GM19099 (cell line): Measurements from ENCODE around the gene SWT1.

ENCODE experiments used
- POLR2A ChIP-seq: IDR thresholded peaks from 3 replicates; pipeline ENCODE4 v1.6.1; 2011; ENCODE audit warnings: low read depth; ENCODE audit not compliant: insufficient read length; ENCODE audit errors: extremely low read depth

The SWT1 gene

DNA sequence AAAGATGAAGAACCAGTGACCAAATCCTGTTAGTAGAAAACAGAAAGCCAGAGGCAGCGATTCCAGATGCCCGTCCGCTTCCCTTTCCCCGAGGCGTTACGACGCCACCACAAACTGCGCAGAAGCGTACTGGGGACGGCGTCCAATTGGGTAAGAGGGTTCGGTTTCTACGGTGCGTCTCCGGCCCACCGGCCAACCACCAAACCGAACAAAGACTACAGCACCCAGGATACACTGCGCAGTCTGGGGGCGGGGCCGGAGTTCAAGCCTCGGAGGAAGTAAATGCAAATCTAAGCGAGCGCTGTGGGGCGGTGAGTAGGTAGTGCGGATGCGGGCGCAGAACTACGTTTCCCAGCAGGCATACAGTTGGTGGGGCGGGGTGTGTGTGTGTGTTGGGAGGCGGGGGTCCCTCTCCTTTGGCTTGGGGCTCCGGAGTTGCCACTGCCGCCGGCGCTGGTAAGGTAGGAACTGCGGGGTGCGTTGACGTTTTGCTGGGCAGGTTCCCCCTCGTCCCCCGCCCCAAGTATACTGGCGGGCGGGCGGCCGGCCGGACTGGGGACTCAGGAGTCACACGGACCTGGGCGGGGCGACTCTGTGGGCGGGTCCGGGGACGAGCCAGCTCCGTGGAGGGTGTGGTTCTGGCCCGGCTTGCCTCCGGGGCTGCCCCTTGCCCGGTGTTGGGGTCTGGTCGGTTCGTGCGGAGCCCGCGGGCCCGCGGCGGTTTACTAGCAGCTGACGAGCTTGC, at the start of gene SWT1, which contains the start of gene TRMT1L:
Gene SWT1, plus strand, starts transcription at position 314 of the 745 bp plus-strand sequence. CDS start 3,675 bp downstream, outside the sequence.
Gene TRMT1L, minus strand, starts transcription at position 100 of the 745 bp plus-strand sequence. CDS start 241 bp downstream, outside the sequence.
- TF ChIP-seq POLR2A, result peak; percentile 93

DNA sequence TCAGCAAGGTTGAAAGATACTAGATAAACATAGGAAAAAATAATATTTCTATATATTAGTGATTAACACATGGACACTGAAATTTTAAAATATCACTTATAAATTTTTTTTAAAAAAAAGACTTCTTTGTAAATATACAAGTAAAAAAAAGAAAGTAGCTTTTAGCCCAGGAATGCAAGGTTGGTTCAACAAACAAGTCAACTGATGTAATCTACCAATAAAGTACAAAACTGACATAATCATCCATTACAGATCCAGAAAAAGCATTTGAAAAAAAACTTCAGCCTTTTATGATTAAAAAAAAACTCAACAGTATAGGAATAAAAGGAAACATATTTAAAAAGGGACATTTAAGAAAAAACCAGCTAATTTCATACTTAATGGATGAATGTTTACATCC, 48.6 kb upstream of the SWT1 start:
- TF ChIP-seq POLR2A, result no peak

- TF ChIP-seq POLR2A, result no peak
These were observed 46.8 kb upstream of the SWT1 start for GRCh38 chr1:185110145-185110544.

- no peak for TF ChIP-seq POLR2A
These were observed 45.1 kb upstream of the SWT1 start for GRCh38 chr1:185111873-185112272.

- TF ChIP-seq POLR2A, result no peak
These were observed 44.6 kb upstream of the SWT1 start for GRCh38 chr1:185112356-185112755.

DNA sequence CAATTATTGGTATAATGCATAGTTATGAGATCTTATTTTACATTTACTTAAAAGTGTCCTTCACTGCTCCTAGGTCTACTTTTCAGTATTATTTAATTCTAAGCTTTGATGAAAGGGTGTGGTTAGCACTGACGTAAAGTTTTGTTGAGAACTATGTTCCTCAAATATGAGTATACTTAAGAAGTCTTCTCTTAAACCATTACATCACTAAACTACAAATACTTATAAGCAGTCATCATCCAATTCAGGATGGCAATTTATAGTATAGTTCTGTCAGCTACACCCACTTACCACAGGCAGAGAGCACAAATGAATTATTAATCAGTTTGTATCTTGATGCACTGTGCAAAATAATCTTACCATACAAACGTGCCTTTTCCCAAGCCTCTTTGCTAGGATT, 27.3 kb upstream of the SWT1 start:
- no peak for TF ChIP-seq POLR2A

- no peak for TF ChIP-seq POLR2A
These were observed 24.4 kb upstream of the SWT1 start for GRCh38 chr1:185132534-185132933.

- no peak for TF ChIP-seq POLR2A
These were observed 18.9 kb upstream of the SWT1 start for GRCh38 chr1:185137896-185138545.

DNA sequence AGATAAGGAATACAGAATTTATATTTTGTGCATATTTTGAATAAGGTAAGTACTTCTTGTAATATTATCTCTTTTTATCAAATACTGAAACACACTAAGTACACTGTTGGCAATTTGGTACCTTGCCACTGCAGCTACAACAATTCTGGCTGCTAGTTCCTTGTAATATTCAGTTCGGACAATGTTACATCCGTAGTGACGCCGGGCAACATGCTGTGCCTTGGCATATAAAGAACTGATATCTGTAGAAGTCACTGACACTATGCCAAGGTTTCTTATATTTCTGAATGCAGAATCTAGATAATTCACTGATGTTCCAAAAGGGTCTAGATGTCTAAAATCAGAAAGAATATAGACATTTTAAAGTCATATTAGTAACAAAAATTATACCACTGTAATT, 17.7 kb upstream of the SWT1 start:
- TF ChIP-seq POLR2A, result no peak

DNA sequence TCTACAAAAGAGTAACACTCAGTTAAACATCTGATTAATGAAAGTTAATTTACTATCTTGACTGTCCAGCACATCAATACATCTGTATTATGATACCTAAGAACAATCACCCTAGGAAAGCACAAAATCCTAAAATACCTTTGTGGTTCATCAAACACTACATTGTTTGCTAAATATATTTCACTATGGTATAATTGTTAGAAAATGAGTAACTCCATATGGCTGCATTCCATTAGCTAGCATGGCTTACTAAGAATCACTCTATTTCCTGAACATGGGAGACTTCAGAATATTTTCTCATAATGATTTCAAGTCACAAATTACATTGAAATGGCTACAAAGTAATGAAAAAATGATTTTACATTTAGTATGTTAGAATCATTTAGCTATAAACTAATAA, 12.7 kb upstream of the SWT1 start:
- TF ChIP-seq POLR2A, result no peak

GRCh38 chr1:185151215-185151614, 5.8 kb upstream of the SWT1 start:
- no peak for TF ChIP-seq POLR2A

DNA sequence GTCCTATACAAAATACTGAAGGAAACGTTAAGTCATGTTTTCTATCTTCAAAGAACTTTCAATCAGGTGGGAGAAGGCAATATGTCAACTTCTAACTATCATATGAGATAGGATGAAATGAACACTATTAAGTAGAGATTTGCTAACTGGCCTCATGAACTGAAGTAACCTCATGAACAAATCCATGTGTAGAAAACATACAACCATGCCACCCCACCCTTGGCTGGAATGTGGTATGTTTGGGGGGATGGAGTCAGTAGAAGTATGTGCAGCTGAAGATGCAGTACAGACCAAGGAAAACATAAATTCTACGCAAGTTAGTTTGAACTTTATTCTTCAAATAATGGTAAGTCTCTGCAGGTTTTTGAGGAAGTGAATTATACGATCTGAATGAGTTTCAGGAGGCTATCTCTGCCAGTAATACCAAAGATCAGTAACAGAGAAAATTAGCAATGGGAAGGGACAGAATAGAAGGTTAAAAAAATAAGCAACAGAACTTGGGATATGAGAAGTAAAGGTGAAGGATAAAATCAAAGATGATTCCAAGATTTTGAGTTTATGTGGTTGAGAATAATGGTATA, 4.7 kb upstream of the SWT1 start:
- no peak for TF ChIP-seq POLR2A

- TF ChIP-seq POLR2A, result no peak
These were observed 2.0 kb upstream of the SWT1 start for GRCh38 chr1:185154912-185155513.

DNA sequence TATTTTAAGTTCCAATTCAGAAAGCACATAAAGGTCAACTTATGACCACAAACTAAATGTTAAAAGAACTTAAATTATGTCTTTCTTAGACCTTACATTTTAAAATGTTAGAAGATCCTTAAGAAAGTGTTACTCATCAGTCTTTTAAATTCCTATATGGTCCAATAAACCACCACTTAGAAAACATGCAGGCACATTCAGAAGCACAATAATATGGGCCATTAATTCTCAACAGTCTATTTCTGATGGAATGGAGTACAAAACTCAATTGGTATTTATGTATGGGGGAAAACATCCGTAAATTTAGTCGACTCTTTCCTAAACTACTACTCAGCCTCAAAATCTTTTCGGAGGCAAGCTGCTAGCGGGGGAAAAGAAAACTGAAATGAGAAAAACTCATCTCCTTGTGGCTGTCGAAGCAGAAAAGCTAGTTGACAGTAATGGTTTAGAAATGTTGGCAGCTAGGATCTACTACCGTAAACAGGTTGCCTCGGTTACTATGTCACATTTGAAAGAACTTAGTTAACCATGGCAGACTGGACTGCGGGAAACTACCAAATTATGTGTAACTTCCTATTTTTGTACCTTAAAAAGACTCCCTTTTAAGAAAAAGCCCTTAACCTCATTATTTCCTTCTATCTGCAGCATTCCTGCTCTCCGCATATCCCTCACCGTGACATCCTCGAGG, 1.2 kb upstream of the SWT1 start:
- TF ChIP-seq POLR2A, result no peak

GRCh38 chr1:185156288-185156853, 596 bp upstream of the SWT1 start:
- no peak for TF ChIP-seq POLR2A
